ENCODE results near the gene DHH.
"Not testable (repeated sequence)": the region's sequence is repeated elsewhere in the genome, so short reads cannot be mapped to it uniquely, and the experiment has no call there.

Gene DHH

DNA sequence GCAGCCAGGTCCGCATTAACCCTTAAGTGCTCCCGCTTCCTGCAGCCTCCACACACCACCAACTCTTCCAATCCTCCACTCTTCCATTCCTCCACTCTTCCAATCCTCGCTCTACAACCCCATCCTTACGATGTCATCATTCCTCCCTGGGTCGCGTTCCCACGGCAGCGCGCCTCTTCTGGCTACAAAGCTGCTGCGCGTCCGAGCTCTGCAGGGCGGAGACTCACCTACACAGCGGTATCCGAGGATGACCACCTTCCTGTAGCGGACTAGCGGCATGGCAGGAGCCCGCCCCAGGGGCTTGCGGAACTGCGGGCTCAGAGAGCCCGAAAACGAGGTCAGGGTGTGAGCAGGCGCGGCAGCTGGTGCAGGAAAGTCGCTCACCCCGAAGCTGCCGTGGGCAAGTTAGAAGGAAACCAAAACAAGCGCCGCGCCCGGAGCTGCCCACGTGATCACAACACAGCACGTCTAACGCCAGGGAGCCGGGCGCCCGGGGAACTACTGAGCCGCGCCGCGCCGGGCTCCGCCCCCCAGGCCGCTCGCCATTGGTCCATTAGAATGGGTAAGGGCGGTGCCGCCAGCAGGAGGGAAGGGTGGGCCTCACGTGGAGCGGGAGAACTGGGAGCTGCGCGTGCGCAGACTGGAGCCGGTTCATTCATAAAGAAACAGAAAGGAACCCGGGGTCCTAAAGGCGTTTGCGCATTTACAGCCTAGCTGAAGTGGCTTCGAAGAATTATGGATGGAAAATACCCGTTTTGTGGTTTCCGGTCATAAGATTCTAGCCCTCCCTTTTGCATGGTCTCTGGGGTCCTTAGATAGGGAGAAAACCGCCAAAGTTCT is 24.9 kb downstream of the DHH start, which contains the start of gene RHEBL1:
Gene RHEBL1, minus strand, starts transcription at position 473 of the 840 bp plus-strand sequence. Its CDS starts 194 bp downstream, at position 279.
- H3K9ac ChIP-seq (ENCODE audit: insufficient read length): peak within 1 kb of the TSS; percentile 72
- peak; percentile 90 for DNase-seq (ENCODE audit: low read depth, low spot score)
- no peak for TF ChIP-seq EZH2 (IDR thresholded peaks at IDR 0.05)
- peak; percentile 33; the same call in 1 of the 2 replicates for TF ChIP-seq POLR2AphosphoS5 (IDR thresholded peaks at IDR 0.05; ENCODE audit: borderline replicate concordance, low read depth, low read length)
- 0 out of 2 replicates have a peak within 1 kb of the TSS, but pooled peaks have one; percentile 36 for H3K27ac ChIP-seq
- H3K9me3 ChIP-seq (ENCODE audit: low read depth, low read length): no peaks in the 10 kb centered on the region
- no peaks in the 10 kb centered on the region for H3K36me3 ChIP-seq (ENCODE audit: insufficient read depth, low read length)
- H3K4me3 ChIP-seq: peak within 1 kb of the TSS; percentile 97

DNA sequence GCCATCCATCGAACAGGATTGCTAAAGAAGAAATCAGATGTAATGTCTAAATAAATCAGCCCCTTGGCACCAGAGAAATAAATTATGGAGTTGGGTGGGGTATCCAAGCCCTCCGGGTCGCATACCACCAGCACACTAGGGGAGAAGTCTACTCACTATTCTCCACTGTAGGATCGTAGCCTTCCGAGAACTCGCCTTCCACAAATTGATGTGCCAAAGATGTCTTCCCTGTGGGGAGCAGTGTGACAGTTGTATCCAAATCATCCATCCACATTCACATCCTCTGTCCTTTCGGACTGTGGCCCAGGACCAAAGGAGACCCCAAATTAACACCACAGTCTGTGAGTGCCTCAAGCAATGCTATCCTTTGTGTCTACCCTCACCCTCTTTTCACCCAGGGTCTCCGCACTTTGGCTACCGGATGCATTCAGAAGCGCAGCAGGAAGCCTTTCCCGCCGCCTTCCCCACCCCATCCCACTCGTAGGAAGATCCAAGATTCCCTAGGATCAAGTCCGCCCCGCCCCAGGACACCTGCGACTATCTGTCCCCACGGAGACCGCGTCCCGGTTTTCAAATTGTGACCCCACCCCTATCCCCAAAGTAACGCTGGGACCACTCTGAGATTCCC is 25.6 kb downstream of the DHH start:
- Histone ChIP-seq H3K9me3 (ENCODE audit: low read depth, low read length) (no peaks in the 10 kb centered on the region), H3K36me3 (ENCODE audit: insufficient read depth, low read length) (no peaks in the 10 kb centered on the region), H3K9ac (ENCODE audit: insufficient read length) (peak overlapping the region; percentile 72), H3K4me3 (peak overlapping the region; percentile 97), H3K27ac (no peak overlapping the region)
- no peak for DNase-seq (ENCODE audit: low read depth, low spot score)
- TF ChIP-seq EZH2 (IDR thresholded peaks at IDR 0.05): no peak
- no peak for TF ChIP-seq FOXP2 (optimal IDR thresholded peaks at IDR 0.05; ENCODE audit: control extremely low read depth, extremely low read length, insufficient read depth)
- no peak for TF ChIP-seq POLR2AphosphoS5 (IDR thresholded peaks at IDR 0.05; ENCODE audit: borderline replicate concordance, low read depth, low read length)

DNA sequence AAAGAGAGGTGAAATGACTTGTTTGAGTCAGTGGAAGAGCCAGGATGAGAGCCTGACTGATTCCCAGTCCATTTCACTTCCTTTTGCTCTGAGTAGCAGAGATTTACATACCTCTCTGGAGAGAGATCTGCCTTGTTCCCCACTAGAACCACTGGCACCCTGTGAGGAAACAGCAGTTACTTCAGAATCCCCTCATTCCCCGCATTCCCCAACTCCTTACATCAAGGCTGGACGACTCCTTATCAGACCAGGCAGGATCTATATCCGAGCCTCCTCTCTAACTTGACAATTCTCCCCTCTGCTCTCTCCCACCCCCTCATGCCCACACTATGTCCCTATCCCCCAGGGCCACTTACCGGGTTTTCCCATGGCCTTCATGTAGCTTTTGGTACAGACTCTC is 28.5 kb downstream of the DHH start:
- no peak overlapping the region for H3K9ac ChIP-seq (ENCODE audit: insufficient read length)
- no peak for DNase-seq (ENCODE audit: low read depth, low spot score)
- no peaks in the 10 kb centered on the region for H3K36me3 ChIP-seq (ENCODE audit: insufficient read depth, low read length)
- no peak for TF ChIP-seq EZH2 (IDR thresholded peaks at IDR 0.05)
- no peak for TF ChIP-seq FOXP2 (optimal IDR thresholded peaks at IDR 0.05; ENCODE audit: control extremely low read depth, extremely low read length, insufficient read depth)
- TF ChIP-seq POLR2AphosphoS5 (IDR thresholded peaks at IDR 0.05; ENCODE audit: borderline replicate concordance, low read depth, low read length): no peak
- H3K27ac ChIP-seq: no peak overlapping the region
- no peak overlapping the region for H3K4me3 ChIP-seq
- H3K9me3 ChIP-seq (ENCODE audit: low read depth, low read length): no peaks in the 10 kb centered on the region

DNA sequence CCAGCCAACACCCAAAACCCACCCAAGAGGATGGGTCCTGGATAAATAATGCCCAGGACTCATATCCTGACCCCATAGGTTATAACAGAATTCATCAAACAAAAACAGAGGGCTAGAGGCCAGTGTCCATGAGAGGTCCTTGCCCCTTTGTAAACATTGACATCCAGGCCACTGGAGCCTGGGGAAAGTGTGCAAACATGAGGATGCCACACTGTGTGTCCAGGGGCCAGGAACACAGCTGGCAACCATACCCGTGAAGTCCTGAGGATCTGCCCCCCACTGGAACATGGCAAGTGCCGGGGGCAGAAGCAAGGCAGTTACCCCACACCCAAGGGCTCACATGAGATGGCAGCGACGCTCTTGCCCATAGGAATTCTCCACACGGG is 29.8 kb downstream of the DHH start:
- H3K27ac ChIP-seq: no peak overlapping the region

DNA sequence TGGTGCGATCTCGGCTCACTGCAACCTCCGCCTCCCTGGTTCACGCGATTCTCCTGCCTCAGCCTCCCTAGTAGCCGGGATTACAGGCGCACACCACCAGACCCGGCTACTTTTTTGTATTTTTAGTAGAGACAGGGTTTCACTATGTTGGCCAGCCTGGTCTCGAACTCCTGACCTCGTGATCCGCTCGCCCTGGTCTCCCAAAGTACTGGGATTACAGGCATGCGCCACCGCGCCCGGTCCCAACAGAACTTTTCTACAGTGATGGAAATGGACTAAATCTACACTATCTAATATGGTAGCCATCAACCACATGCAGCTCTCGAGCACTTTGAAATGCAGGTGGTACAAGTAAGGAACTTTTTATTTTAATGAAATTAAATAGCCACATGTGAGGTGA is 32.7 kb downstream of the DHH start:
- not testable (repeated sequence) for H3K27ac ChIP-seq

More for the DNA sequence above, 29.8 kb downstream of the DHH start:
- no peak for DNase-seq (ENCODE audit: low read depth, low spot score)
- Histone ChIP-seq H3K36me3 (ENCODE audit: insufficient read depth, low read length) (no peaks in the 10 kb centered on the region), H3K4me3 (no peak overlapping the region), H3K9me3 (ENCODE audit: low read depth, low read length) (no peaks in the 10 kb centered on the region), H3K9ac (ENCODE audit: insufficient read length) (no peak overlapping the region)
- TF ChIP-seq POLR2AphosphoS5 (IDR thresholded peaks at IDR 0.05; ENCODE audit: borderline replicate concordance, low read depth, low read length) (no peak), FOXP2 (optimal IDR thresholded peaks at IDR 0.05; ENCODE audit: control extremely low read depth, extremely low read length, insufficient read depth) (no peak), EZH2 (IDR thresholded peaks at IDR 0.05) (no peak)

DNA sequence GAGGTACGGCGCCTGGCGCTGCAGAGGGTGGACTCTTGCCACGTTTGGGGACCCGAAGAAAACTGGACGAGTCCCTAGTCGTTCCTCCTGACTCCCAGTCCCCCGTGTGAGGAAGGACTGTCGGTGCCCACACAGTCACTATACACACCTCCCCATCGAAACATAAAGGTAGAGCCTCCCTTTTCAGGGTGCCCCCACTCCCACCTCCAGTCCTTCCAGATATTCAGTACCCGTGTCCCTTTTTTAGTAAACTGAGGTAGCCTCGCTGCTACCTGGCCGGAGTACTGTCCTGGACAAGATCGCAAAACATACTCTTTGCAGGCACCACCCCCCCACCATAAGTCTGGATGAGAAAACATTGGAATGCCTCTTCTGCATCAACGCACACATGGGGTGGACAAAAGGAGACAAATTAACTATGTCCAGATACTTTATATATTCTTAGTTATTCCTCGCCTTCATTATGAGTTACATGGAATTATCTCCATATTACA is 33.4 kb downstream of the DHH start:
- DNase-seq (ENCODE audit: low read depth, low spot score): no peak
- Histone ChIP-seq H3K4me3 (peak overlapping the region; percentile 95), H3K27ac (peak overlapping the region; percentile 97), H3K9me3 (ENCODE audit: low read depth, low read length) (no peaks in the 10 kb centered on the region), H3K9ac (ENCODE audit: insufficient read length) (peak overlapping the region; percentile 98), H3K36me3 (ENCODE audit: insufficient read depth, low read length) (no peaks in the 10 kb centered on the region)
- TF ChIP-seq POLR2AphosphoS5 (IDR thresholded peaks at IDR 0.05; ENCODE audit: borderline replicate concordance, low read depth, low read length) (no peak), FOXP2 (optimal IDR thresholded peaks at IDR 0.05; ENCODE audit: control extremely low read depth, extremely low read length, insufficient read depth) (no peak), EZH2 (IDR thresholded peaks at IDR 0.05) (no peak)

More for the DNA sequence above, 32.7 kb downstream of the DHH start:
- not testable (repeated sequence) for DNase-seq (ENCODE audit: low read depth, low spot score); H3K9me3 ChIP-seq (ENCODE audit: low read depth, low read length); H3K36me3 ChIP-seq (ENCODE audit: insufficient read depth, low read length); H3K4me3 ChIP-seq
- H3K9ac ChIP-seq (ENCODE audit: insufficient read length): peak overlapping the region; percentile 98

DNA sequence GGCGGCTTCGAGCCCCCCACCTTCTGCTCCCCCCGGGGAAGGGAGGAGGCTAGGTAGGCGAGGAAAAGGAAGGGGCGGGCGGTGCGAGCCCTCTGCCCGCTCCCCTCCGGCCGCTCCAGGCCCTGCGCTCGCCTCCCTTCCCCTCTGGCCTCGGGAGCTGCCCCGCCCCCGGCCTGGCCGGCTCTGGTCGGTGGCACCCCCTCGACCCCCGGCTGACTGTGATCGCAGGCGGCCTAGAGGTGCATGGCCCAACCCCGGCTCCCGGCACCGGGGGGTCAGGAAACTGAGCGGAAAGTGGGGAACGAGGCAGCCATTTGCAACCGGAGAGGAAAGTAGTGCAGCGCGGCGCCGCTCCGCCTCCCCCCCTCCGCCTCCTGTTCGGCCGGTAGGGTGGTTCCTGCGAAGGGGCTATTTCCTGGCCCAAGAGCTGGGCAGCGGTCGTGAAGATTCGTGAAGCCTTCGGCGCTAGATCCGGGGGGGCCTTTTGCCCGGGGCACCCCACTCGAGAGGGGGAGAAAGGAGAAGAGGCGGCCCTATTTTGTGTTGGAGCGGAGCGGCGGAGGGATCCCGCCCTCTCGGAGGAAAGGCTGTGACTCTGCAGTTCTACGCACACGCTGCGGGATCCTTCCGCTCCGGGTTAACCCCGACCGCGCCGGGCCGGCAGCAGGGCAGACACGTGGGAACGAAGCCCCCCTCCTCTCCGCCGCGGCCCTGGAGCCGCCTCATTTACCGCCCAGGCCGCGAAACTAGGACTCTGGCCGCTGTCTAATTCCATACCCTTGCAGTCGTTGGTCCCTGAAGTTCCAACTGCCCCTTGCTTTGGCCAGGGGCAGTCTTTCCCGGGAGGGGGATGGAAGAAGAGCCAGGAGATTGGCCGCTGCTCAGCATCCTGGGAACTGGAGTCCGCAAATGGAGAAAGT is 34.1 kb downstream of the DHH start, which contains the start of gene KMT2D:
Gene KMT2D, minus strand, starts transcription at position 558 of the 920 bp plus-strand sequence. CDS start 5,470 bp downstream, outside the sequence.
- Histone ChIP-seq H3K36me3 (ENCODE audit: insufficient read depth, low read length) (peaks cover 3% of the 10 kb centered on the region; the same call in 1 of the 2 replicates), H3K9ac (ENCODE audit: insufficient read length) (peak within 1 kb of the TSS; percentile 98), H3K27ac (peak within 1 kb of the TSS; percentile 97), H3K9me3 (ENCODE audit: low read depth, low read length) (no peaks in the 10 kb centered on the region), H3K4me3 (peak within 1 kb of the TSS; percentile 95)
- no peak for TF ChIP-seq FOXP2 (optimal IDR thresholded peaks at IDR 0.05; ENCODE audit: control extremely low read depth, extremely low read length, insufficient read depth)
- peak; percentile 83 for TF ChIP-seq POLR2AphosphoS5 (IDR thresholded peaks at IDR 0.05; ENCODE audit: borderline replicate concordance, low read depth, low read length)
- TF ChIP-seq EZH2 (IDR thresholded peaks at IDR 0.05): no peak
- DNase-seq (ENCODE audit: low read depth, low spot score): peak; percentile 78
